CD14-positive monocyte (primary cell): ENCODE results near the gene FRAS1. TPM values are rescaled to one million over a fixed set of nuclear protein-coding genes. Genes with fewer than 3 reads are reported as not detected.

Experiments used
- DNase-seq, 3 donors: peaks; one replicate each; pipeline ENCODE4 v3.0.0-alpha.2; 2011 to 2022
- H2AFZ ChIP-seq: 2 replicates; pipeline ENCODE4 v1.6.0; 2012; ENCODE audit warnings: mild to moderate bottlenecking, low read depth, low read length, inconsistent platforms; ENCODE audit not compliant: insufficient read depth, poor library complexity, severe bottlenecking
- H3K27ac ChIP-seq, 2 donors: 1 replicate in 1 of 2; 2 replicates in 1 of 2; pipeline ENCODE4 v1.5.1; 2012 to 2013; ENCODE audit warnings: low read length in 2 of 2, control low read depth in 1 of 2, inconsistent platforms in 1 of 2, low read depth in 1 of 2, mild to moderate bottlenecking in 1 of 2
- H3K27me3 ChIP-seq, 2 donors: one replicate each; pipeline versions ENCODE4 v1.6.0 to v1.6.1; 2011 to 2013; ENCODE audit warnings: low read length in 2 of 2; ENCODE audit not compliant: control insufficient read depth in 2 of 2, insufficient read depth in 2 of 2
- H3K36me3 ChIP-seq, 2 donors: replicated peaks in 1 of 2; 1 replicate in 1 of 2; 2 replicates in 1 of 2; pipeline versions ENCODE4 v1.5.1 to v1.6.1; 2012 to 2013; ENCODE audit warnings: low read length in 2 of 2, control low read depth in 1 of 2, inconsistent platforms in 1 of 2, mild to moderate bottlenecking in 1 of 2; ENCODE audit not compliant: insufficient read depth in 2 of 2, control insufficient read depth in 1 of 2
- H3K4me1 ChIP-seq, 2 donors: 1 replicate in 1 of 2; 2 replicates in 1 of 2; pipeline versions ENCODE4 v1.5.1 to v1.6.1; 2012 to 2013; ENCODE audit warnings: low read length in 2 of 2, control low read depth in 1 of 2, inconsistent platforms in 1 of 2, mild to moderate bottlenecking in 1 of 2, moderate library complexity in 1 of 2; ENCODE audit not compliant: insufficient read depth in 2 of 2, control insufficient read depth in 1 of 2
- H3K4me2 ChIP-seq: replicated peaks from 2 replicates; pipeline ENCODE3; 2012; ENCODE audit warnings: low read length, moderate library complexity, mild to moderate bottlenecking; ENCODE audit not compliant: poor library complexity, severe bottlenecking; ENCODE audit errors: extremely low read depth
- H3K4me3 ChIP-seq, 3 experiments: fragments of 200-600 bp in 1 of 3; sonication (generic) in 1 of 3; replicated peaks in 1 of 3; 1 replicate in 2 of 3; 2 replicates in 1 of 3; pipeline ENCODE4 v1.5.1; 2011 to 2013; ENCODE audit warnings: low read length in 3 of 3, mild to moderate bottlenecking in 3 of 3, control low read depth in 2 of 3, low read depth in 2 of 3, inconsistent platforms in 1 of 3, moderate library complexity in 1 of 3
- H3K79me2 ChIP-seq: 2 replicates; pipeline ENCODE4 v1.6.0; 2012; ENCODE audit warnings: mild to moderate bottlenecking, control low read depth, inconsistent platforms, low read length, moderate library complexity; ENCODE audit not compliant: insufficient read depth
- H3K9ac ChIP-seq: 2 replicates; pipeline ENCODE4 v1.6.0; 2017; ENCODE audit warnings: low read length, mild to moderate bottlenecking; ENCODE audit not compliant: insufficient read depth, poor library complexity, severe bottlenecking
- H3K9me3 ChIP-seq, 2 donors: replicated peaks in 1 of 2; 1 replicate in 1 of 2; 2 replicates in 1 of 2; pipeline versions ENCODE4 v1.5.1 to v1.6.1; 2012 to 2013; ENCODE audit warnings: low read length in 2 of 2, control low read depth in 1 of 2; ENCODE audit not compliant: control insufficient read depth in 1 of 2, insufficient read depth in 1 of 2
- H4K20me1 ChIP-seq: 2 replicates; pipeline ENCODE4 v1.6.0; 2012; ENCODE audit warnings: mild to moderate bottlenecking, low read length, control low read depth, moderate library complexity; ENCODE audit not compliant: insufficient read depth
- H3K27ac Mint-ChIP-seq, 7 donors: one replicate each; pipeline ENCODE4 v1.8.0; 2020; ENCODE audit warnings: mild to moderate bottlenecking in 7 of 7, mixed read lengths in 7 of 7, moderate library complexity in 6 of 7, inconsistent platforms in 2 of 7
- H3K27me3 Mint-ChIP-seq, 3 donors: one replicate each; pipeline ENCODE4 v1.8.0; 2021 to 2022; ENCODE audit warnings: low read depth in 3 of 3, mild to moderate bottlenecking in 3 of 3, mixed read lengths in 3 of 3, moderate library complexity in 3 of 3, inconsistent platforms in 1 of 3
- H3K36me3 Mint-ChIP-seq, 2 donors: one replicate each; pipeline ENCODE4 v1.8.0; 2020; ENCODE audit warnings: mixed read lengths in 2 of 2, inconsistent platforms in 1 of 2, mild to moderate bottlenecking in 1 of 2
- H3K4me1 Mint-ChIP-seq: one replicate; pipeline ENCODE4 v1.8.0; 2020; ENCODE audit warnings: mild to moderate bottlenecking, mixed read lengths
- H3K4me3 Mint-ChIP-seq, 2 donors: one replicate each; pipeline ENCODE4 v1.8.0; 2020; ENCODE audit warnings: mild to moderate bottlenecking in 2 of 2, mixed read lengths in 2 of 2, moderate library complexity in 1 of 2
- H3K9me3 Mint-ChIP-seq, 7 donors: one replicate each; pipeline ENCODE4 v1.8.0; 2020 to 2022; ENCODE audit warnings: mixed read lengths in 7 of 7, mild to moderate bottlenecking in 6 of 7, moderate library complexity in 6 of 7, inconsistent platforms in 2 of 7
- CTCF ChIP-seq: fragments of 200-600 bp; IDR thresholded peaks from one replicate; pipeline ENCODE4 v1.8.0; 2022; ENCODE audit warnings: antibody characterized with exemption, mild to moderate bottlenecking
- WGBS: methylation state at CpG from one replicate; pipeline ENCODE4 v1.1.5; 2013; ENCODE audit warnings: missing lambda C conversion rate; ENCODE audit not compliant: insufficient coverage; 5-methylcytosine and 5-hydroxymethylcytosine counted together
- intact Hi-C, 2 donors: fragments of 100-400 bp; cut with micrococcal nuclease; formaldehyde crosslinking; loops; one replicate each; pipeline versions ENCODE4 v1.15.0 to v1.15.1; 2023
- polyA plus RNA-seq, 3 donors: library from polyadenylated mRNA; depleted of rRNA in 1 of 3; unstranded in 2 of 3; stranded (reverse) in 1 of 3; fragments of 300-500 nt in 2 of 3; fragments of >200 nt in 1 of 3; fragmentation: Illumina TruSeq in 2 of 3; gene quantifications; 1 replicate in 2 of 3; 2 replicates in 1 of 3; pipeline ENCODE4 v1.2.3, GENCODE V29; 2012 to 2021

The FRAS1 gene
- polyA plus RNA-seq, 3 donors: not detected

GRCh38 chr4:78370631-78371372 is 313.7 kb downstream of the FRAS1 start:
- WGBS: no CpG with 5 or more reads among the region's 6 CpGs
- Histone ChIP-seq H3K4me3 (no peak overlapping the region), H3K27me3 (no peaks in the 10 kb centered on the region), H3K4me2 (no peak overlapping the region), H4K20me1 (no peaks in the 10 kb centered on the region), H3K36me3 (no peaks in the 10 kb centered on the region), H3K79me2 (no peaks in the 10 kb centered on the region), H3K9ac (no peak overlapping the region), H2AFZ (no peak overlapping the region), H3K27ac (no peak overlapping the region), H3K4me1 (no peaks in the 10 kb centered on the region), H3K9me3 (no peaks in the 10 kb centered on the region)
- intact Hi-C loops: no loop called here
- no peak for DNase-seq
- TF ChIP-seq CTCF: no peak
- H3K4me3 Mint-ChIP-seq: no peak overlapping the region
- H3K27ac Mint-ChIP-seq: no peak overlapping the region
- H3K9me3 Mint-ChIP-seq: no peaks in the 10 kb centered on the region
- no peaks in the 10 kb centered on the region for H3K4me1 Mint-ChIP-seq
- H3K27me3 Mint-ChIP-seq: peaks cover 0 to 2% (median 0%) of the 10 kb centered on the region in 3 donors
- no peaks in the 10 kb centered on the region for H3K36me3 Mint-ChIP-seq

GRCh38 chr4:78372355-78372988 is 315.3 kb downstream of the FRAS1 start:
- no peaks in the 10 kb centered on the region for H3K9me3 Mint-ChIP-seq
- WGBS: 100% methylated on average over 5 of the region's 5 CpGs

More at GRCh38 chr4:78372355-78372988, 315.3 kb downstream of the FRAS1 start:
- H3K36me3 ChIP-seq: no peaks in the 10 kb centered on the region
- Mint-ChIP-seq H3K4me3 (no peak overlapping the region), H3K27ac (no peak overlapping the region), H3K27me3 (peaks cover 0 to 2% (median 0%) of the 10 kb centered on the region in 3 donors), H3K36me3 (no peaks in the 10 kb centered on the region), H3K4me1 (no peaks in the 10 kb centered on the region)
- intact Hi-C loops: no loop called here
- H3K4me2 ChIP-seq: no peak overlapping the region
- H4K20me1 ChIP-seq: no peaks in the 10 kb centered on the region
- TF ChIP-seq CTCF: no peak
- H3K9me3 ChIP-seq: no peaks in the 10 kb centered on the region
- no peaks in the 10 kb centered on the region for H3K4me1 ChIP-seq
- no peak overlapping the region for H3K4me3 ChIP-seq
- no peak overlapping the region for H2AFZ ChIP-seq
- no peak overlapping the region for H3K9ac ChIP-seq
- H3K27me3 ChIP-seq: no peaks in the 10 kb centered on the region
- no peak overlapping the region for H3K27ac ChIP-seq
- no peak for DNase-seq
- H3K79me2 ChIP-seq: no peaks in the 10 kb centered on the region
